Ovary (tissue), 3 donors: ENCODE data around the gene PTPA.

Experiments used
- POLR2A ChIP-seq: fragments of 450-650 bp; IDR thresholded peaks from one replicate; pipeline ENCODE4 v1.6.1; 2017; ENCODE audit warnings: antibody characterized with exemption, mild to moderate bottlenecking, moderate library complexity
- TF ChIP-seq, protein P1 (sequence below), 3 donors: fragments of 450-650 bp in 2 of 3; fragments of 200-600 bp in 1 of 3; IDR thresholded peaks; one replicate each; pipeline versions ENCODE4 v1.5.1 to v1.8.0; 2016 to 2022; ENCODE audit warnings: antibody characterized with exemption in 3 of 3, mild to moderate bottlenecking in 1 of 3
- donor health status: DM: no; HTN: no; CAD: no.

- TF ChIP-seq, protein P1, sequence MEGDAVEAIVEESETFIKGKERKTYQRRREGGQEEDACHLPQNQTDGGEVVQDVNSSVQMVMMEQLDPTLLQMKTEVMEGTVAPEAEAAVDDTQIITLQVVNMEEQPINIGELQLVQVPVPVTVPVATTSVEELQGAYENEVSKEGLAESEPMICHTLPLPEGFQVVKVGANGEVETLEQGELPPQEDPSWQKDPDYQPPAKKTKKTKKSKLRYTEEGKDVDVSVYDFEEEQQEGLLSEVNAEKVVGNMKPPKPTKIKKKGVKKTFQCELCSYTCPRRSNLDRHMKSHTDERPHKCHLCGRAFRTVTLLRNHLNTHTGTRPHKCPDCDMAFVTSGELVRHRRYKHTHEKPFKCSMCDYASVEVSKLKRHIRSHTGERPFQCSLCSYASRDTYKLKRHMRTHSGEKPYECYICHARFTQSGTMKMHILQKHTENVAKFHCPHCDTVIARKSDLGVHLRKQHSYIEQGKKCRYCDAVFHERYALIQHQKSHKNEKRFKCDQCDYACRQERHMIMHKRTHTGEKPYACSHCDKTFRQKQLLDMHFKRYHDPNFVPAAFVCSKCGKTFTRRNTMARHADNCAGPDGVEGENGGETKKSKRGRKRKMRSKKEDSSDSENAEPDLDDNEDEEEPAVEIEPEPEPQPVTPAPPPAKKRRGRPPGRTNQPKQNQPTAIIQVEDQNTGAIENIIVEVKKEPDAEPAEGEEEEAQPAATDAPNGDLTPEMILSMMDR (IDR thresholded peaks at IDR 0.05), result no peak
- no peak for TF ChIP-seq POLR2A
Observed at GRCh38 chr9:129109537-129109903, 1.7 kb upstream of the PTPA start.
